Measurements from ENCODE around the gene PLSCR1. TPM values are rescaled to one million over a fixed set of nuclear protein-coding genes. Genes with fewer than 3 reads are reported as not detected.

PLSCR1 gene
- total RNA-seq, 1 experiment from 2014 or later: 48.9 TPM

DNA sequence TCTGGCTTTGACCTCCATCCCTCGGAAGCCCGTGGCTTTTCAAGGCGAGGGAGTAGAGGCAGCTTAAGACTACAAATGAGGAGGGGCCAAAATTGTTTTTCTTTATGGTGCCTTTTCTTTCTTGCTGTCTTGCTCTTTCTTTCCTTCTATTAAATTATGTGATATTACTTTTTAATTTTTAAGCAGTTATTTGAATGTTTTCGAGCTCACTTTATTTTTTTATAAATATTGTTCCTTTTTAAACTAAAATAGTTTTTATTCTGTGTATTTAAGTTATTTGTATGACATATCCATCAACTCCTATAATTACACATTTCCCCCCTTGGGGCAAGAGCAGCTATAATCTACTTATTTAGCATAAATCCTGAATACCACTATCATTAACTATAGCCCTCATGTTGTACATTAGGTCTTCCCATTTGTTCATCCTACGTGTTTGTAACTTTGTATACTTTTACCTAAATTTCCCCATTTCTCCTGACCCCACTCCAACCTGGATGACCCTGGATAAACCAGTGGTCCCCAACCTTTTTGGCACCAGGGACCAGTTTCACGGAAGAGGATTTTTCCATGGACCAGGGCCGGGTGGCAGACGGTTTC lies 622 bp upstream of the PLSCR1 start:
- Histone ChIP-seq H3K79me1 (ENCODE audit: insufficient read depth, low read depth, low read length, poor library complexity, severe bottlenecking) (no peaks in the 10 kb centered on the region), H3K23ac (ENCODE audit: insufficient read length, low read depth, low read length) (no peak overlapping the region), H3K9ac (ENCODE audit: extremely low read depth, insufficient read length, low read length) (peak overlapping the region; percentile 83), H3K4me1 (ENCODE audit: insufficient read depth, low read length) (0 out of 2 replicates have a peak, but pooled peaks cover 7% of the 10 kb centered on the region), H4K91ac (ENCODE audit: insufficient read length, low read depth, low read length) (no peak overlapping the region), H3K27ac (ENCODE audit: insufficient read length, low read depth, low read length) (no peak overlapping the region), H3K23me2 (ENCODE audit: insufficient read length, low read depth, low read length, poor library complexity, severe bottlenecking) (peaks cover 13% of the 10 kb centered on the region), H3K4ac (ENCODE audit: low read depth, low read length) (no peak overlapping the region), H2BK20ac (ENCODE audit: low read depth, low read length, poor library complexity, severe bottlenecking) (no peak overlapping the region), H4K5ac (ENCODE audit: insufficient read length, low read depth, low read length) (no peak overlapping the region), H2BK5ac (ENCODE audit: insufficient read length, low read length) (no peak overlapping the region), H3K56ac (ENCODE audit: insufficient read length, low read depth, low read length) (no peak overlapping the region), H2BK12ac (ENCODE audit: insufficient read length, low read depth, low read length) (no peak overlapping the region), H3K4me2 (ENCODE audit: insufficient read depth, insufficient read length, low read length) (peak overlapping the region; percentile 58), H3K79me2 (ENCODE audit: insufficient read depth, low read length) (peaks cover 4% of the 10 kb centered on the region; the same call in 1 of the 2 replicates), H2AFZ (ENCODE audit: low read length) (peak overlapping the region; percentile 98), H4K20me1 (ENCODE audit: control insufficient read depth, insufficient read depth, insufficient read length) (no peaks in the 10 kb centered on the region), H2AK5ac (ENCODE audit: insufficient read length, low read length) (no peak overlapping the region), H2BK120ac (ENCODE audit: low read depth, low read length, poor library complexity, severe bottlenecking) (no peak overlapping the region), H3K9me3 (ENCODE audit: control insufficient read depth, low read depth, low read length) (no peaks in the 10 kb centered on the region), H3K14ac (ENCODE audit: insufficient read depth, low read length) (peak overlapping the region; percentile 93; the same call in 1 of the 2 replicates), H4K8ac (replicated peaks; ENCODE audit: insufficient read length, low read depth, low read length) (no peak overlapping the region), H3T11ph (ENCODE audit: low read length) (no peak overlapping the region), H2BK15ac (ENCODE audit: low read depth, low read length) (no peak overlapping the region), H3K18ac (ENCODE audit: insufficient read length, low read depth, low read length) (no peak overlapping the region), H3K27me3 (ENCODE audit: insufficient read depth, low read length) (no peaks in the 10 kb centered on the region)
- H3K27me3 Mint-ChIP-seq (ENCODE audit: low read depth): no peaks in the 10 kb centered on the region; the same call in 1 of the 2 replicates
- no CpG with 5 or more reads among the region's 8 CpGs for WGBS (ENCODE audit: extremely low coverage, insufficient read length, low lambda C conversion rate)
- peaks cover 2 to 10% of the 10 kb centered on the region in 2 experiments; a peak in 4 of 5 replicates for H3K9me3 Mint-ChIP-seq
- peak overlapping the region in 2 of 3 experiments; percentile 47 to 86; a peak in 3 of 7 replicates for H3K27ac Mint-ChIP-seq
- H3K4me1 Mint-ChIP-seq: peaks cover 34 to 42% of the 10 kb centered on the region in 2 experiments
- H3K36me3 Mint-ChIP-seq (ENCODE audit: insufficient read depth in 1 of 3, low read depth in 3 of 3): peaks cover 9 to 18% (median 17%) of the 10 kb centered on the region in 3 experiments
- TF ChIP-seq, protein P1, sequence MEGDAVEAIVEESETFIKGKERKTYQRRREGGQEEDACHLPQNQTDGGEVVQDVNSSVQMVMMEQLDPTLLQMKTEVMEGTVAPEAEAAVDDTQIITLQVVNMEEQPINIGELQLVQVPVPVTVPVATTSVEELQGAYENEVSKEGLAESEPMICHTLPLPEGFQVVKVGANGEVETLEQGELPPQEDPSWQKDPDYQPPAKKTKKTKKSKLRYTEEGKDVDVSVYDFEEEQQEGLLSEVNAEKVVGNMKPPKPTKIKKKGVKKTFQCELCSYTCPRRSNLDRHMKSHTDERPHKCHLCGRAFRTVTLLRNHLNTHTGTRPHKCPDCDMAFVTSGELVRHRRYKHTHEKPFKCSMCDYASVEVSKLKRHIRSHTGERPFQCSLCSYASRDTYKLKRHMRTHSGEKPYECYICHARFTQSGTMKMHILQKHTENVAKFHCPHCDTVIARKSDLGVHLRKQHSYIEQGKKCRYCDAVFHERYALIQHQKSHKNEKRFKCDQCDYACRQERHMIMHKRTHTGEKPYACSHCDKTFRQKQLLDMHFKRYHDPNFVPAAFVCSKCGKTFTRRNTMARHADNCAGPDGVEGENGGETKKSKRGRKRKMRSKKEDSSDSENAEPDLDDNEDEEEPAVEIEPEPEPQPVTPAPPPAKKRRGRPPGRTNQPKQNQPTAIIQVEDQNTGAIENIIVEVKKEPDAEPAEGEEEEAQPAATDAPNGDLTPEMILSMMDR (conservative IDR thresholded peaks at IDR 0.05): no peak
- DNase-seq: no peak
- peak overlapping the region; percentile 87 to 90 for H3K4me3 Mint-ChIP-seq

Data from H9 (cell line).